GM18907 (cell line): ENCODE measurements around the gene DIP2B.
"Not testable (repeated sequence)": the region's sequence is repeated elsewhere in the genome, so short reads cannot be mapped to it uniquely, and the experiment has no call there.

Experiments
- ATAC-seq: cut with Tn5 transposase; IDR thresholded peaks from one replicate; pipeline ENCODE4 v1.9.1; 2021; ENCODE audit warnings: mild to moderate bottlenecking, moderate library complexity; ENCODE audit not compliant: unreplicated experiment

DIP2B gene

DNA sequence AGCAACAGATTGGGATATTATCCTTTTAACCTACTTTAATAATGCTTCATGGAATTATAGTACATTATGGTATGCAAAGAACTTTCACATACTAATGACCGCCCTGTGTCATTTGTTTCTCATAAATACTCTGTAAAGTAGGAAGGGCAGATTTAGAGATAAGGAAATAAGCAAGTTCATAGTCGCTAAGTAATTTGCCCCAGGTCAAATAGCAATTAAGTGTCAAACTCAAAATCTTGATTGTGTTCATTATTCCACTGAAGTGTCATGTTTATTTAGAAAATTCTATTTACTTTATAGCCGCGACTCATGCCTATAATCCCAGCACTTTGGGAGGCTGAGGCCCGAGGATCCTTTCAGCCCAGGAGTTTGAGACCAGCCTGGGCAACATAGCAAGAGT, 160.4 kb downstream of the DIP2B start:
- no peak for ATAC-seq

DNA sequence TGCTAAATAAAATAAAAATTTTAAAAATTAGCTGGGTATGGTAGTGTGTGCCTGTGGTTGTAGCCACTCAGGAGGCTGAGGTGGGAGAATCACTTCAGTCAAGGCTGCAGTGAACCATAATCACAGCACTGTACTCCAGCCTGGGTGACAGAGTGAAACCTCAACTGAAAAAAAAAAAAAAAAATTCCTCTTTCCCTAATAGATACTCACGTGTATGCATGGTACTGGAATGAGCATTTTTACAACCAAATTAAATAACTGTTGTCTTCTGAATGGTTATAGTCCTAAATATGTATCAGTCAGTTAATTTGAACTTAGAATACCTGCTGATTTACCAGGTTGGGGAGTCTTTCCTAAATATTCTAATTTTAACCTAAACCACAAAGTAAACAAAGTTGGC, 160.8 kb downstream of the DIP2B start:
- ATAC-seq = no peak

DNA sequence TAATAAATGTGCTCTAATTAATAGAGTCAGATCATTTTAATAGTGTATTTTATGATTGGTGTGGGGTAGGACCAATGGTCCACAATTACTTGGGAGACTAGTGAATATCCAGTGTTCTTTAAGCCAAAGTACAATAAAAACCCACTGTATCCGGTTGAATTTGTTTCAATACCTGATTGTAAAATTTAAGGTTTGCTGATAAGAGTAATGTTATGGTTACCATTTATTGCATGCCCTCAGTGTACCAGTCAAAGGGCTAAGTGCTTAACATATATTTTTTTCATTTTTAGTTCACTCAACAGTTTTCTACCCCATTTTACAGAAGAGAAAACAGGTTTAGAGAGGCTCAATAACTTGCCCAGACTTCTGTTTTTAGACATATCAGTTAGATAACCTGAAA, 161.2 kb downstream of the DIP2B start:
- no peak for ATAC-seq

DNA sequence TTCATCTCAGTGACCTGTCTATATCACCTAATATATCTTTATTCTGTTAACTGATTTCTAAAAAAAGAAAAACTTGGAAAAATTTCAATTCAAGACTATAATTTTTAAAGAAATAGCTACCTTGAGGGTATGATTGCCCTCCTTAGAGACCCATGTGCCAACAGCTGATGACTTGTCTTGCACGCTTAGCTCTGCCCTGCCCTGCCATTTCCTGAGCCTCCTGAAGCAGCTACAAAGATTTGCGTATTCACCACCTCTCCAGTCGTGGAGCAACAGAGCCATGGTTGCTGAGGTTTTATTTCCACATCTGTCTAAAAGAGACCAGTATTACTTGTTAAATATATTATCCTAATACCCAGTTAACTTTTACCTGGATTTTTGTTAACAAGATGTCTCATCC, 167.4 kb downstream of the DIP2B start:
- no peak for ATAC-seq

DNA sequence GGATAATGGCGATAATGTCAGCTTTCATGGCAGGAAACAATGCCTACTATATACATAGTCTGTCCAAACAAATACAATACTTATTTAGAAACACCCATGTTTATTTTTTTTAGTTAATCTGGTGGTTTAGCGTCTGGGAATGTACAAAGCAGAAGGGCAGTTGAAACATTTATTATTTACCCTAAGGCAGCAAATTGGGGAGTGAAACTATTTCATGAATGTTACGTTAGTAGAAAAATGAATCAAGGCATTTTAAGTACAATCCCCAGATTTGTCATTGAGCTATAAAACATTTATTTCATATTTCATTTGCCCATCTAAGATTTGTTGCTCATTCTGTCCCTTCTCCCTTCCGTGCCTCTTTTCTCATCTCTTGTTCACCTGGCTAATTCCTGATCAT, 172.0 kb downstream of the DIP2B start:
- no peak for ATAC-seq

DNA sequence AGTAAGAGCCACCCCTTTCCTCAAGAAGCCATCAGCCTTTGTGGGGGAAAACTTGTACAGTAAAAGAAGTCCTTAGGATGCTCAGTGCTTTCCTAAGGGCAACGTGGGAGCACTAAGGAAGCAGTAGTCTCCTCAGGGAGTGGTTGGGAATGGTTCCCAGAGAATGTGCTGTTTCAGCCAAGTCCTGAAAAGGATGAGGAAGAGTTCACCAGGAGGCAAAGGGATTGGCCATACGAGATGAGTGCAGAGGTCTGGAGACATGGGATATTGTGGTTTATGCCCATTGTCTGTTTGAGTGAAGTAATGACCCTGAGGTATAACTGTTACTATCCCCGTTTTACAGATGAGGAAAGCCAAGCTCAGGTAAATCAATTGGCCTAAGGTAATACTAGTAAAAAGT, 173.1 kb downstream of the DIP2B start:
- no peak for ATAC-seq

DNA sequence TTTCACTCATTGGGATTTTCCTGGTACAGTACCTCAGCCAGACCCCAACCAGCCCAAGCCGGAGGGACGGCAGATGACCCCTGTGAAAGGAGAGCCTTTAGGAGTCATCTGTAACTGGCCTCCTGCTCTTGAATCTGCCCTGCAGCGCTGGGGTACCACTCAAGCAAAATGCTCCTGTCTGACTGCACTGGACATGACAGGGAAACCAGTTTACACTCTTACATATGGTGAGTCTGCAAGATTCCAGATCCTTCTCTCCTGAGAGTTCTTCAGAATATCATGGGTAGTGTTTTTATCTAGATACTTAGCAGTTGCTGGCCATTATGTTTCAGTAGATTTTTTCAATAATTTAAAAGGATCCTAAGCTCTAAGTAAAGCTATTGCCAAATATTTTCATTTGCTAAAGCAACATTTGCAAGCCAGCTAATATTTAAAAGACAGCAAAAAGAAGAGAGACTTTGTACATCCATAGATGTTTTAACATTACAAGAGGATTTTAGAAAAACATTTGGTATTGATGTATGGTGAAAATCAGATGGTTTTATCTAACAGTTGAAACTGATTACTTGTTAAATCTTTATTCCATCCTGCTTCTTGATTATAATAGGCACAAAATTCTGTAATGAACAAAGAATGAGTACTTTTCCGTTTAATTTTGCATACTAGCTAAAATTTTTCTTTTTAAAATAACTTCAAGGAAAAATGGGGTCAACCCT, 174.0 kb downstream of the DIP2B start:
- no peak for ATAC-seq

DNA sequence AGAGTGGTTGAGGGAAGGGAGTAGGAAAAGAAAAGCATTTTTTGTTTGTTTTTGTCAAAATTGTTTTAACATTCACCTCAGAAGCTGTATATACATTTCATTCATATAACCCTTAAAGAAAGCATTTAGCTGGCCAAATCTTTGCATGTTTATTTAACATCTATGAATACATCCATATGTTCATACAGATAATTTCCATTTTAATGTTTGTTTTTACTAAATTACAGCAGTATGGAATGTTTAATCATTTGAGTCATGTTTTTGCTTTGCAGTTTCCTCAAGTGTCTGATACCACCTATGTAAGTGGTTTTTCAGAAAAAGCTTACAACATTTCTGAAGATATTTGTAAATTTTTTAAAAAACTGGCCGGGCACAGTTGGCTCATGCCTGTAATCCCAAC, 174.8 kb downstream of the DIP2B start:
- ATAC-seq = no peak

DNA sequence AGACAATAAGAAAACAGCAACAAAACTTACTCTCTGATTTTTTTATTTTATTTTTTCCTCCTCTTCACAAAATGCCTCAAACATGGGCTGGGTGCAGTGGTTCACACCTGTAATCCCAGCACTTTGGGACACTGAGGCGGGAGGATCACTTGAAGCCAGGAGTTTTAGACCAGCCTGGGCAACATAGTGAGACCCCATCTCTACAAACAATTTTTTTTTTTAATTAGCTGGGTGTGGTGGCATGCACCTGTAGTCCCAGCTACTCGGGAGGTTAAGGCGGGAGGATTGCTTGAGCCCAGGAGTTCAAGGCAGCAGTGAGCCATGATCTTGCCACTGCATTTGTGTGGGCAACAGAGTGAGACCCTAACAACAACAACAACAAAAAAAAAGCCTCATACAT, 176.3 kb downstream of the DIP2B start:
- not testable (repeated sequence) for ATAC-seq

DNA sequence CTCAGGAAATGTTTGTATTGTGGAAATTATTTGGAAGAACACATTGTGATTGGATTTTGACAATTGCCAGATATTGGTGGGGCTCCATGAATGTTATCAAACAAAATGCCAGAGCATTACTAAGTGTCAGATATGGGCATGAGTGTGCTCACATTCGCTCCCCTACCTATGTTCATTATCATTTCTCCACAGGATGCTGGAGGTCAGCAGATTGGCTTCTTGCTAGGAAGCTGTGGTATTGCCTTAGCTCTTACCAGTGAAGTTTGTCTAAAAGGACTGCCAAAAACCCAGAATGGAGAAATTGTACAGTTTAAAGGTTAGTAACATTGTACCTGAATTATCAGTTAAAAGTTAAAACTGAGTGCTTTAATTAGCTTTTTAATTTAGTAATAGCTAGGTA, 180.9 kb downstream of the DIP2B start:
- no peak for ATAC-seq

DNA sequence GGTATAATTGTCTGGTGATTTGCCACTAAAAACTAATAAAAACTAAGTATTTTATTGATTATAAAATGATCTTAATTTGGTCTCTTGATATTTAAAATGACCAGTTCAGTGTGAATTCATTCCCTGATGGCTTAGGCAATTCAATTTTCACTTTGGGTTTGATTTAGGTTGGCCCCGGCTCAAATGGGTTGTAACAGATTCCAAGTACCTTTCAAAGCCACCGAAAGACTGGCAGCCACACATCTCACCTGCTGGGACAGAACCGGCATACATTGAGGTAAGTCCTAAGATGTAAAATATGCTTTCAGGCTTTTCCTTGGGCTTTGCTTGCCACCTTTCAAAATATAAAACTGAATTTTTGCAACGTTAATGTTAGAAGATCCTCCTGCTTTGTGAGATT, 181.6 kb downstream of the DIP2B start:
- no peak for ATAC-seq

DNA sequence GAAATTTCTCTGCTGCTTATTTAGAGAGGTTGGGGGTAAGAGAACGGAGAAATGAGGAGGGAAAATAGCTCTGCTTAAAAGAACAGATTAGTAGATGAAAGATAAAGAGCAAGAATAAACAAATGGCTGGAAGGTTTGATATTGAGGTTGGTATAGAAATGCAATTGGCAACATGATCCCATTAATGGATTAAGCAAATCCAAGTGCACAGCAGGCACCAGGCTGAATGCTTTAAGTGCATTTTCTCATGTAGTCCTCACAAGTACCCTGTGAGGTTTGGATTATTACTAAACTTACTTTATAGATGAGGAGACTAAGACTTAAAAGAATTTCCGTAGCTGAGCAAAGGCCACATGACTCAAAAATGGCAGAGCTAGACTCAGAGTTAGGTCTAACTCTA, 182.2 kb downstream of the DIP2B start:
- ATAC-seq = no peak

DNA sequence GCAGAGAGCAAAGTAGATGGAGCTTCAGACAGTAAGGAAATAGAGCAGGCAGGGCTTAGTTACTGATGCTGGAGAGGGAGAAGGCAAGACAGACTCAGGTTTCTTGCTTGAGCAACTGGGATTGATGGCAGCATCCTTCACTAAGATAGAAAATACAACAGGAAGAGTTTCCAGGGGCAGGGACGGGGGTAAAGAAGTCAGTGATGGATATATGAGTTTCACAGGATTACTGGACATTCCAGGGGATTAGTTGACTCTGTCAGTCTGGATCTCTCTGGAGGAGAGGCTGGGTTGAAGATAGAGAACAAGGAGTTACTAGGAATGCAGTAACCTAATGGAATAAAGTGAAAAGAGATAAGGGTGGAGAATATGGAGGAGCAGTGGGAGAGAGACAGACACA, 184.7 kb downstream of the DIP2B start:
- no peak for ATAC-seq

DNA sequence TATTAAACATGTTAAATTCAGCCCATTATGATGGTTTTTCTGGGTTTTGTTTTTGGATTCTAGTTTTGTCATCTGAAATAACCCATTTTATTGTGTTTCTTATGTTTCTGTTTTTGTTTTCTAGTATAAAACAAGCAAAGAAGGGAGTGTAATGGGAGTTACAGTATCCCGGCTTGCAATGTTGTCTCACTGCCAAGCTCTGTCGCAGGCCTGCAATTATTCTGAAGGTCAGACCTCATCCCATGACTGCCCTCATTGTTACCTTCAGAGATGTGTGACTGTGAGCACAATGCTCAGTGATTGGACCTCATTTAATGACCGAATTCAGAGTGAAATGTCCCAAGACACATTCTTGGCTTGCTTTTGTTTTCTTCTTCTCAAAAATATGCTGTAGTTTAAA, 186.1 kb downstream of the DIP2B start:
- no peak for ATAC-seq

DNA sequence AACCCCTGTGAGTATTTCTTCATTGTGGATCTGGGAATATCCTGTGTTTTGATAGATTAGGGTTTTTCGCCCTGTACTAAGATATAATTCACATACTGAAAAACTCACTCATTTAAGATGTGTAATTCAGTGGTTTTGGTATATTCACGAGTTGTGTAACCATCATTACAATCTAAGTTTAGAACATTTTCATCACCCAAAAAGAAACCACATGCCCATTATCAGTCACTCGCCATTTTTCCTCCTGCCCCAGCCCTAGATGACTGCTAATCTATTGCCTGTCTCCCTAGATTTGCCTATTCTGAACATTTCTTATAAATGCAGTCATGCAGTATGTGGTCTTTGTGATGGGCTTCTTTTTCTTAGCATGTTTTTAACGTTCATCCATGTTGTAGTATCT, 191.2 kb downstream of the DIP2B start:
- ATAC-seq = no peak

DNA sequence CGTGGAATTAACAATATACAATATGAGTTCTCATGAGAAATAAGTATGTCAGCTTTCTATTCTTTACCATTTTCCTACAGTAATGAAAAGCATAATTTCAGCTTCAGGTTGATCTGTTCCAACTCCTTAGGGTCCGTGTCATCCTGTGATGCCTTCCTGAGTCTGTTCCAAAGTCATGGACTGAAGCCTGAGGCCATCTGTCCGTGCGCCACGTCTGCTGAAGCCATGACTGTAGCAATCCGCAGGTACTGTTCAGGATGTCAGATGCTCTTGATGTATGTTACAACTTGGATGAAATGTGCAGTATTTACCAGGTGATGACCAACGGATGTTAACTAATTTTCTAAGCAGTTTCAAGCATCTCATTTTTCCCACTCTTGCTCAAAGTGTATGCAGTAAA, 192.1 kb downstream of the DIP2B start:
- ATAC-seq = no peak

DNA sequence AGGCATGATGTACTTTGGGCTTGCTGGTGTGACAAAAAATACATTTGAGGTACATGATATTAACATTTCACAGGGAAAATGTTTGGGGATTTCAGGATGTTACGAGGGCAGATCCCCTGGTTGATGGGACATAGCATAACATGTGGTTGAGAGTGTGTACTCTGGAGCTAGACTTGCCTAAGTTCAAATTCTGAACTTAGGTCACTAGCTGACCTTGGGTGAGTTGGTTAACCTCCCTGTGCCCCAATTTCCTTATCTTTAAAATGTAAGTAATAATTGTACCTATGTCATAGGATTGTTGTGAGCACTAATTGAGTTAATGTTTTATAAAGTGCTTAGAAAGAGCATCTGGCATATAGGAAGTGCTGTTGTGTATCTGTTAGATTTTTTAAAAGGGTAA, 194.4 kb downstream of the DIP2B start:
- ATAC-seq = no peak

DNA sequence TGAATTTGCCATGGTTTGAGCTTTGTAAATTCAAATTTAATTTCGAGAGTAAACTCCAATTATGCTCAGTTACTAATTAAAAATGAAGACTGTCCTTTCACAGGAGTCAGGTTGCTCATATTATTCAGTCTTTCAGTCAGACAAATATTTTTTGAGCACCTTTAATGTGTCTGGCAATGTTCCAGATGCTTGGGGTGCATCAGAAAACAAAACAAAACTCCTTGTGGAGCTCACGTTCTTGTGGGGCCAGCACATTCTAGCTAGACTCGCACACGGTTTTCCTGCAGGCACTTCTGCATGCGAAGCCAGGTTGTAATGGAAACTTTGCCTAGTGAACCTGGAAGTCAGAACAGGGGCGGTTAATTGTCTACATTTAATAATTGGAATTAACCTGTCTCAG, 195.2 kb downstream of the DIP2B start:
- no peak for ATAC-seq

DNA sequence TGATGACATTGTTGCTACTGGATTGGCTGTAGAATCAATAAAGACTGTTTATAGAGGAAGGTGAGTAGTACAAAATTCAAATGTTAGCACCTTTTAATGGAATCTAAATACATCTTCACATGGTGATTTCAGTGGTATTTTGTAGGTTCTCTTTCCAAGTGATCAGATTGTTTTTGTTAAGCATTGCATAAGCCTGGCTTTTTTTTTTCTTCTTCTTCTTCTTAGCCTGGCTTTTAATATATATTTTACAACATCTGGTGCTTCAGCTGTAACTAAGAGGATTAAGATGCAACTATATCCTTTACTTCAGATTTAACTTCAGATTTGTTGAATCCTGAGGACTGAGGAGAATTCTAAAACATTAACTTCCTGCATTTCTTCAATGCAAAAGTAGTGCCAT, 201.8 kb downstream of the DIP2B start:
- no peak for ATAC-seq

DNA sequence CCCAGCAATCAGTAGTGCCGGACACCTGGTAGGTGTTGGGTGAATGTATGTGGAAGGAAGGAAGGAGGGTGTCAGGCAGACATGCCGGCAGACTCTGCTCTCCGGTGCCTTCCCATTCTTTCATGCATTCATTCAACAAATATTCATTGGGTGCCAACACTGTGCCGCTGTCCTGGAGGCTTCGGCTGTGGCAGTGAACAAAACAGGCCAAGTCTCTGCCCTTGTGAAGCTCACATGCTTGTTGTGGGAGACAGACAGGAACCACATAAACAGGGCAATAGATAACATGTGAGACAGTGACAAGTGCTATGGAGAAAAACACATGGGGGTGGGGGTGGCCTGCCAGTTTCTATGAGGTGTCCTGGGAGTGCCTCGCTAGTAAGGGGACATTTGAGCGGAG, 202.6 kb downstream of the DIP2B start:
- no peak for ATAC-seq

DNA sequence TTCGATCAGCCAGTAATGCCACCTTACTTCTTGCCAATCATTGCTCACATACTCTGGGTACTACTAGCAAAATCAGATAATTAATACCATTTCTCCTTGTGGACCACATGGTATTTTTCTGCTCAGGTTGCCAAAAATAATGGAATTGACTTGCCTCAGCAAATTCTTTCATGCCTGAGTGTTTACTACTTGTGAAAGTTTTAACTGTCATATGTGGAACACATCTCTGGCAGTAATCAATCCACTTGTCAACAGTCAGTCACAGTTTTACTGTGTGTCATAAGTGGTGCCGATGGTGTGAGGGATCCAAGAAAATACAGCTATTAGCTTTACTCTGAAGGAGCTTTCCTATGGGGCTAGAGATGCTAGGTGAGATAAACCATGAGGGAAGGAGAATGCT, 203.8 kb downstream of the DIP2B start:
- no peak for ATAC-seq

DNA sequence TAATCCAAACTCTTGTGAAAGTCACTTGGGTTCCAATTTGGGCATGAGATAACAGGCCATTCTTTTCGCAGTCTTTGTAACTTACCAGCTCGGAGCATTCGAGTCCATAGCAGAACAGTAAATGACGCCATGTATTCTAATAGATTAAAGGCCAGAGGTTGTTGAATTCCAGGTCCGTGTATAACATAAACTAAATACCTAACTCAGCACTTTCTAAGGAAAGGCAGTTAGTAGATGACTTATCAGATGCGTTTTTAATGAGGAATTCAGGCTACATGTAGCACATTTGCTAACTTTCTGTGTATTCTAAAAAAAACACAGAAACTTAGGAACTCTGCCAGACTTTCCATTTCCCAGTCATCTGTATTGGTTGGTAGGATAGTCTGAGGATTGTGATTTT, 206.3 kb downstream of the DIP2B start:
- ATAC-seq = no peak

DNA sequence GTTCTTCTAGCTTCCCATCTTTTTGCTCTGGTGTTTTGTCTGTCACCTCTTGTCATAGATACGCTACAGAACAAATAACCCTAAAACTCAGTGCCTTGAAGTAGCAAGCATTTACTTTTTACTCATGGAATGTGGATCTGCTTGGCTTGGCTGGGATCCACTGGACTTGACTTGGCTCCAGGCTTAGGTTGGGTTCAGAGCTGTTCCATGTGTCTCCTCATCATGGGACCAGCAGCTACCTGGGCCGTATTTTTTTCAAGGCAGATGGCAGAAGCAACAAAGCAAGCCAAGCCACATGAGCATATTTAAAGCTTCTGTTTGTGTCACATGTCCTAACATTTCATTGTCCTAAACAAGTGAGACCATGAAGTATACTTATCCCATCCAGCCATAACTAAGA, 210.4 kb downstream of the DIP2B start:
- ATAC-seq = no peak

DNA sequence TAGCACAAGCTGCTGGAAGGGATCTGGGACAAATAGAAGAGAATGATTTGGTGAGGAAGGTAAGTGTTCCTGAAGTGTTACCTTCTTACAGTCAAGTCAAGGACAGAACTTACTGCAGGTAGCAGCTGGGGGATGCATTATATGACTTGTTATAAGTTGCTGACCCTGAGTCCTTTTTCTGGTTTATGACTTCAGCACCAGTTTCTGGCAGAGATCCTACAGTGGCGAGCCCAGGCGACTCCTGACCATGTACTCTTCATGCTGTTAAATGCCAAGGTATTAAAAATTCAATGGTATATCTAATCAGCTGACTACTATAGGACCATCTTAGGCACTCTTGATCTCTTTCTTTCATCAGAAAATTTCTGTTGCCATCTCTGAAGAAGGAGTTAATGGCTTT, 214.0 kb downstream of the DIP2B start:
- ATAC-seq = no peak
